ENCODE measurements around the gene SESN2.

- TF ChIP-seq EZH2 (IDR thresholded peaks at IDR 0.05; ENCODE audit: borderline replicate concordance, low read depth, low read length, severe bottlenecking) (no peak), CTCF (IDR thresholded peaks at IDR 0.05; ENCODE audit: borderline replicate concordance, extremely low read depth, low read length, poor library complexity, severe bottlenecking) (no peak)
These were observed 15.5 kb upstream of the SESN2 start for GRCh38 chr1:28243685-28244311.
